HepG2 (cell line): ENCODE measurements around the gene IFT52. TPM values are rescaled to one million over a fixed set of nuclear protein-coding genes. Genes with fewer than 3 reads are reported as not detected.

Source experiments
- ATAC-seq: fragments of 200-7000 bp; cut with Tn5 transposase; 3 replicates; pipeline ENCODE4 v1.9.1; 2020; ENCODE audit warnings: mild to moderate bottlenecking, moderate library complexity
- BruUV-seq: library from RNA; stranded (reverse); fragments of 400-500 nt; replicated peaks from 2 replicates; lab custom pipeline; 2021; lab: Mats Ljungman, UMichigan
- CTCF ChIA-PET: fragments of 300-600 bp; formaldehyde crosslinking; extraction: SDS; loops from one replicate; lab custom pipeline; 2021; ENCODE audit warnings: low total read pairs, inconsistent platforms, low intra/inter-chr PET ratio; lab: Yijun Ruan, JAX
- POLR2A ChIA-PET: fragments of 350-600 bp; sonication (Branson Sonifier 250); formaldehyde crosslinking; loops from one replicate; lab custom pipeline; 2020; ENCODE audit warnings: antibody characterized with exemption, inconsistent platforms; lab: Yijun Ruan, JAX
- DNase-seq: peaks from one replicate; pipeline ENCODE4 v3.0.0-alpha.2; 2015; ENCODE audit warnings: low spot score
- FAIRE-seq: peaks from 3 replicates; lab custom pipeline; 2011; peaks lifted over from hg19 to GRCh38; lab: Jason Lieb, UNC
- H2AFZ ChIP-seq: one replicate; pipeline ENCODE4 v1.6.1; 2011; ENCODE audit warnings: low read length, inconsistent platforms
- H3K27ac ChIP-seq: fragments of 300-600 bp; 3 replicates; pipeline ENCODE4 v1.8.0; 2011; ENCODE audit warnings: mixed run types, mild to moderate bottlenecking, mixed read lengths, low read length, inconsistent platforms; ENCODE audit not compliant: insufficient read depth; ENCODE audit errors: extremely low read length
- H3K27me3 ChIP-seq, 2 experiments: fragments of 200-600 bp in 1 of 2; 2 replicates in 1 of 2; 3 replicates in 1 of 2; pipeline versions ENCODE4 v1.6.0 to v1.8.0; 2011; ENCODE audit warnings: low read length in 2 of 2, mild to moderate bottlenecking in 2 of 2, moderate library complexity in 2 of 2, inconsistent platforms in 1 of 2; ENCODE audit not compliant: insufficient read depth in 2 of 2, control insufficient read depth in 1 of 2
- H3K36me3 ChIP-seq, 2 experiments: fragments of 200-600 bp in 1 of 2; replicated peaks in 1 of 2; 2 replicates in 1 of 2; 3 replicates in 1 of 2; pipeline versions ENCODE4 v1.5.1 to v1.8.0; 2011; ENCODE audit warnings: low read length in 2 of 2, inconsistent platforms in 1 of 2; ENCODE audit not compliant: insufficient read depth in 2 of 2, control insufficient read depth in 1 of 2
- H3K4me1 ChIP-seq: 2 replicates; pipeline ENCODE4 v1.5.1; 2012; ENCODE audit warnings: low read length, inconsistent platforms; ENCODE audit not compliant: insufficient read depth
- H3K4me2 ChIP-seq: 2 replicates; pipeline ENCODE4 v1.6.0; 2011; ENCODE audit warnings: low read depth, low read length, inconsistent platforms
- H3K4me3 ChIP-seq, 3 experiments: fragments of 200-600 bp in 1 of 3; sonication (generic), shearing (Covaris generic) in 1 of 3; replicated peaks in 1 of 3; 2 replicates each; pipeline ENCODE4 v1.5.1; 2011 to 2016; ENCODE audit warnings: low read length in 3 of 3, inconsistent platforms in 2 of 3, low read depth in 2 of 3, mild to moderate bottlenecking in 2 of 3, control low read depth in 1 of 3, mixed read lengths in 1 of 3; ENCODE audit not compliant: insufficient read depth in 1 of 3
- H3K79me2 ChIP-seq: one replicate; pipeline ENCODE4 v1.6.1; 2011; ENCODE audit warnings: low read length, inconsistent platforms; ENCODE audit not compliant: insufficient read depth
- H3K9ac ChIP-seq: 2 replicates; pipeline ENCODE4 v1.6.0; 2011; ENCODE audit warnings: mild to moderate bottlenecking, low read depth, low read length, inconsistent platforms; ENCODE audit not compliant: insufficient read depth
- H3K9me3 ChIP-seq: 2 replicates; pipeline ENCODE4 v1.5.1; 2012; ENCODE audit warnings: mild to moderate bottlenecking, low read length
- H4K20me1 ChIP-seq: 2 replicates; pipeline ENCODE4 v1.6.0; 2011; ENCODE audit warnings: inconsistent platforms, mild to moderate bottlenecking, low read length, moderate library complexity; ENCODE audit not compliant: insufficient read depth
- ETV6 ChIP-seq: sonication (generic); formaldehyde crosslinking; conservative IDR thresholded peaks from 2 replicates; pipeline ENCODE4 v1.4.0; 2020; ENCODE audit warnings: missing genetic modification reagents
- GATAD1 ChIP-seq: IDR thresholded peaks from 2 replicates; pipeline ENCODE4 v1.6.1; 2016; ENCODE audit warnings: missing genetic modification reagents, missing compliant biosample characterization
- GFI1 ChIP-seq: sonication (generic); formaldehyde crosslinking; IDR thresholded peaks from 2 replicates; pipeline ENCODE4 v1.5.0; 2020; ENCODE audit warnings: missing genetic modification reagents, mild to moderate bottlenecking, borderline replicate concordance
- GPBP1L1 ChIP-seq: sonication (generic); formaldehyde crosslinking; IDR thresholded peaks from 2 replicates; pipeline ENCODE4 v1.5.0; 2020; ENCODE audit warnings: mild to moderate bottlenecking, missing genetic modification reagents
- NR1H2 ChIP-seq: sonication (generic); formaldehyde crosslinking; IDR thresholded peaks from 2 replicates; pipeline ENCODE4 v1.8.1; 2022; ENCODE audit warnings: low read depth, missing genetic modification reagents, borderline replicate concordance
- NR2F6 ChIP-seq, 2 experiments: IDR thresholded peaks; 2 replicates each; pipeline ENCODE4 v1.6.1; 2016; ENCODE audit warnings: antibody characterized with exemption in 1 of 2, mild to moderate bottlenecking in 1 of 2
- RORA ChIP-seq: sonication (generic); formaldehyde crosslinking; IDR thresholded peaks from 2 replicates; pipeline ENCODE4 v1.5.0; 2020; ENCODE audit warnings: mild to moderate bottlenecking, missing genetic modification reagents, moderate library complexity
- SMC3 ChIP-seq: IDR thresholded peaks from 2 replicates; pipeline ENCODE4 v1.6.1; 2011; ENCODE audit warnings: low read length, improper control_type of control experiment
- SRF ChIP-seq: IDR thresholded peaks from 2 replicates; pipeline ENCODE4 v1.6.1; 2011; ENCODE audit warnings: mild to moderate bottlenecking, low read depth, low read length, moderate library complexity
- STAG1 ChIP-seq: sonication (generic); formaldehyde crosslinking; IDR thresholded peaks from 2 replicates; pipeline ENCODE4 v1.4.0; 2020; ENCODE audit warnings: missing genetic modification reagents
- TEAD2 ChIP-seq: sonication (generic); formaldehyde crosslinking; IDR thresholded peaks from 2 replicates; pipeline ENCODE4 v1.9.0; 2021; ENCODE audit warnings: missing genetic modification reagents
- ZFP36L1 ChIP-seq: sonication (generic); formaldehyde crosslinking; IDR thresholded peaks from 2 replicates; pipeline ENCODE4 v1.8.0; 2022; ENCODE audit warnings: mild to moderate bottlenecking, missing genetic modification reagents, moderate library complexity
- ZNF12 ChIP-seq: sonication (generic); formaldehyde crosslinking; IDR thresholded peaks from 2 replicates; pipeline ENCODE4 v1.5.0; 2020; ENCODE audit warnings: missing genetic modification reagents
- ZNF234 ChIP-seq: sonication (generic); formaldehyde crosslinking; conservative IDR thresholded peaks from 2 replicates; pipeline ENCODE4 v1.5.1; 2020; ENCODE audit warnings: mild to moderate bottlenecking, missing genetic modification reagents
- ZNF607 ChIP-seq: sonication (generic); formaldehyde crosslinking; IDR thresholded peaks from 2 replicates; pipeline ENCODE4 v1.5.1; 2020; ENCODE audit warnings: missing genetic modification reagents, mild to moderate bottlenecking, borderline replicate concordance
- ZNF724P ChIP-seq: sonication (generic); formaldehyde crosslinking; IDR thresholded peaks from 2 replicates; pipeline ENCODE4 v1.8.0; 2022; ENCODE audit warnings: missing genetic modification reagents, borderline replicate concordance
- ZNF790 ChIP-seq: sonication (generic); formaldehyde crosslinking; IDR thresholded peaks from 2 replicates; pipeline ENCODE4 v1.8.0; 2022; ENCODE audit warnings: missing genetic modification reagents, mild to moderate bottlenecking, borderline replicate concordance
- WGBS: methylation state at CpG from one replicate; pipeline ENCODE4 v1.1.6; 2017; ENCODE audit warnings: low lambda C conversion rate; 5-methylcytosine and 5-hydroxymethylcytosine counted together
- in situ Hi-C: cut with HindIII; loops from 2 replicates; pipeline ENCODE4 v1.10.0; 2017; ENCODE audit warnings: low pct_unique_long_range_greater_than_20kb; ENCODE audit not compliant: extremely low pct_ligation_motif_present
- intact Hi-C: fragments of 100-400 bp; cut with micrococcal nuclease; formaldehyde crosslinking; loops from one replicate; pipeline ENCODE4 v1.10.0; 2022; ENCODE audit not compliant: unreplicated experiment
- polyA plus RNA-seq, 8 experiments: library from polyadenylated mRNA; depleted of rRNA in 3 of 8; stranded (reverse) in 7 of 8; unstranded in 1 of 8; fragments of >200 nt; fragmentation: Illumina TruSeq in 4 of 8; extraction: Trizol in 4 of 8; gene quantifications; 2 replicates each; pipeline versions ENCODE4 v1.2.1 to v1.2.3, GENCODE V29; 2011 to 2016; ENCODE audit warnings: low read depth in 4 of 8, missing spikeins in 1 of 8, mixed read lengths in 1 of 8; ENCODE audit not compliant: insufficient read depth in 1 of 8
- total RNA-seq, 5 experiments: library from RNA; depleted of rRNA; stranded (reverse); fragments of >200 nt; fragmentation: Illumina TruSeq; extraction: Trizol; gene quantifications; 2 replicates each; pipeline ENCODE4 v1.2.3, GENCODE V29; 2016; ENCODE audit warnings: low read depth in 1 of 5
- TF ChIP-seq, protein P1 (sequence below): sonication (generic); formaldehyde crosslinking; IDR thresholded peaks from 2 replicates; pipeline ENCODE4 v1.4.0; 2020; ENCODE audit warnings: missing genetic modification reagents, borderline replicate concordance
- TF ChIP-seq, protein P2 (sequence below): sonication (generic); formaldehyde crosslinking; IDR thresholded peaks from 2 replicates; pipeline ENCODE4 v1.5.0; 2020; ENCODE audit warnings: mild to moderate bottlenecking, missing genetic modification reagents, moderate library complexity
- TF ChIP-seq, protein P3 (sequence below): IDR thresholded peaks from 2 replicates; pipeline ENCODE4 v1.6.1; 2012; ENCODE audit warnings: low read depth, low read length, improper control_type of control experiment

The IFT52 gene
- total and polyA plus RNA-seq, 2 of the 13 experiments (the other 11 are each of a cell fraction or from before 2014, with no cell fraction given) = 48.0 to 64.0 TPM

GRCh38 chr20:43563429-43563828, 27.3 kb upstream of the IFT52 start:
- ChIA-PET CTCF (interaction anchor here (0.7 kb wide), 1 partner anchor 129 kb away, joined by 3 read pairs; no protein-coding TSS in a partner anchor), POLR2A (interaction anchor here (1.7 kb wide), 1 partner anchor 27 kb away, joined by 4 read pairs; the partner anchor contains the start of gene IFT52)
- Histone ChIP-seq H3K4me2 (no peak overlapping the region), H3K9me3 (no peaks in the 10 kb centered on the region), H3K27me3 (no peaks in the 10 kb centered on the region; a peak in 1 of 5 replicates), H3K36me3 (no peaks in the 10 kb centered on the region; a peak in 2 of 5 replicates), H2AFZ (no peak overlapping the region), H3K4me1 (peaks cover 24% of the 10 kb centered on the region), H3K27ac (no peak overlapping the region), H3K4me3 (no peak overlapping the region), H3K9ac (no peak overlapping the region), H3K79me2 (peaks cover 10% of the 10 kb centered on the region), H4K20me1 (no peaks in the 10 kb centered on the region)
- intact Hi-C loops = loop anchor here (1.0 kb wide), 1 partner anchor 129 kb away; no protein-coding TSS in a partner anchor
- in situ Hi-C loops = no loop called here
- no TSS peak for BruUV-seq
- WGBS = 66% methylated on average over 3 of the region's 3 CpGs
- FAIRE-seq (peak; percentile 77), DNase-seq (peak; percentile 45), ATAC-seq (no peak)
- TF ChIP-seq SMC3 (peak; percentile 45; the same call in 1 of the 2 replicates), STAG1 (CRISPR knock-in tag) (peak; percentile 73), ZFP36L1 (no peak), GPBP1L1 (CRISPR knock-in tag) (no peak), RORA (CRISPR knock-in tag) (no peak), TEAD2 (CRISPR knock-in tag) (no peak), NR2F6 (IDR thresholded peaks at IDR 0.05) (no peak), NR2F6 (CRISPR knock-in tag; IDR thresholded peaks at IDR 0.05) (no peak), ZNF234 (CRISPR knock-in tag) (no peak), ZNF724P (CRISPR knock-in tag) (no peak), SRF (0 out of 2 replicates have a peak, but pooled peaks have one; percentile 11), GATAD1 (no peak), ZNF790 (CRISPR knock-in tag) (no peak), ZNF12 (CRISPR knock-in tag) (no peak), ETV6 (no peak), ZNF607 (CRISPR knock-in tag) (no peak), GFI1 (CRISPR knock-in tag) (no peak), NR1H2 (CRISPR knock-in tag) (no peak)
- TF ChIP-seq, protein P1, sequence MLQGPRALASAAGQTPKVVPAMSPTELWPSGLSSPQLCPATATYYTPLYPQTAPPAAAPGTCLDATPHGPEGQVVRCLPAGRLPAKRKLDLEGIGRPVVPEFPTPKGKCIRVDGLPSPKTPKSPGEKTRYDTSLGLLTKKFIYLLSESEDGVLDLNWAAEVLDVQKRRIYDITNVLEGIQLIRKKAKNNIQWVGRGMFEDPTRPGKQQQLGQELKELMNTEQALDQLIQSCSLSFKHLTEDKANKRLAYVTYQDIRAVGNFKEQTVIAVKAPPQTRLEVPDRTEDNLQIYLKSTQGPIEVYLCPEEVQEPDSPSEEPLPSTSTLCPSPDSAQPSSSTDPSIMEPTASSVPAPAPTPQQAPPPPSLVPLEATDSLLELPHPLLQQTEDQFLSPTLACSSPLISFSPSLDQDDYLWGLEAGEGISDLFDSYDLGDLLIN (CRISPR knock-in tag) = 0 out of 2 replicates have a peak, but pooled peaks have one; percentile 34
- TF ChIP-seq, protein P2, sequence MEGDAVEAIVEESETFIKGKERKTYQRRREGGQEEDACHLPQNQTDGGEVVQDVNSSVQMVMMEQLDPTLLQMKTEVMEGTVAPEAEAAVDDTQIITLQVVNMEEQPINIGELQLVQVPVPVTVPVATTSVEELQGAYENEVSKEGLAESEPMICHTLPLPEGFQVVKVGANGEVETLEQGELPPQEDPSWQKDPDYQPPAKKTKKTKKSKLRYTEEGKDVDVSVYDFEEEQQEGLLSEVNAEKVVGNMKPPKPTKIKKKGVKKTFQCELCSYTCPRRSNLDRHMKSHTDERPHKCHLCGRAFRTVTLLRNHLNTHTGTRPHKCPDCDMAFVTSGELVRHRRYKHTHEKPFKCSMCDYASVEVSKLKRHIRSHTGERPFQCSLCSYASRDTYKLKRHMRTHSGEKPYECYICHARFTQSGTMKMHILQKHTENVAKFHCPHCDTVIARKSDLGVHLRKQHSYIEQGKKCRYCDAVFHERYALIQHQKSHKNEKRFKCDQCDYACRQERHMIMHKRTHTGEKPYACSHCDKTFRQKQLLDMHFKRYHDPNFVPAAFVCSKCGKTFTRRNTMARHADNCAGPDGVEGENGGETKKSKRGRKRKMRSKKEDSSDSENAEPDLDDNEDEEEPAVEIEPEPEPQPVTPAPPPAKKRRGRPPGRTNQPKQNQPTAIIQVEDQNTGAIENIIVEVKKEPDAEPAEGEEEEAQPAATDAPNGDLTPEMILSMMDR (CRISPR knock-in tag) = peak; percentile 58
- TF ChIP-seq, protein P3, sequence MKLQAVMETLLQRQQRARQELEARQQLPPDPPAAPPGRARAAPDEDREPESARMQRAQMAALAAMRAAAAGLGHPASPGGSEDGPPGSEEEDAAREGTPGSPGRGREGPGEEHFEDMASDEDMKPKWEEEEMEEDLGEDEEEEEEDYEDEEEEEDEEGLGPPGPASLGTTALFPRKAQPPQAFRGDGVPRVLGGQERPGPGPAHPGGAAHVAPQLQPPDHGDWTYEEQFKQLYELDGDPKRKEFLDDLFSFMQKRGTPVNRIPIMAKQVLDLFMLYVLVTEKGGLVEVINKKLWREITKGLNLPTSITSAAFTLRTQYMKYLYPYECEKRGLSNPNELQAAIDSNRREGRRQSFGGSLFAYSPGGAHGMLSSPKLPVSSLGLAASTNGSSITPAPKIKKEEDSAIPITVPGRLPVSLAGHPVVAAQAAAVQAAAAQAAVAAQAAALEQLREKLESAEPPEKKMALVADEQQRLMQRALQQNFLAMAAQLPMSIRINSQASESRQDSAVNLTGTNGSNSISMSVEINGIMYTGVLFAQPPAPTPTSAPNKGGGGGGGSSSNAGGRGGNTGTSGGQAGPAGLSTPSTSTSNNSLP = no peak
